GM19395 (cell line): ENCODE results near the gene SHMT1.
"Not testable (repeated sequence)": the region's sequence is repeated elsewhere in the genome, so short reads cannot be mapped to it uniquely, and the experiment has no call there.

Experiments used
- ATAC-seq: cut with Tn5 transposase; IDR thresholded peaks from one replicate; pipeline ENCODE4 v1.9.1; 2021; ENCODE audit warnings: mild to moderate bottlenecking, moderate library complexity; ENCODE audit not compliant: unreplicated experiment

SHMT1 gene

DNA sequence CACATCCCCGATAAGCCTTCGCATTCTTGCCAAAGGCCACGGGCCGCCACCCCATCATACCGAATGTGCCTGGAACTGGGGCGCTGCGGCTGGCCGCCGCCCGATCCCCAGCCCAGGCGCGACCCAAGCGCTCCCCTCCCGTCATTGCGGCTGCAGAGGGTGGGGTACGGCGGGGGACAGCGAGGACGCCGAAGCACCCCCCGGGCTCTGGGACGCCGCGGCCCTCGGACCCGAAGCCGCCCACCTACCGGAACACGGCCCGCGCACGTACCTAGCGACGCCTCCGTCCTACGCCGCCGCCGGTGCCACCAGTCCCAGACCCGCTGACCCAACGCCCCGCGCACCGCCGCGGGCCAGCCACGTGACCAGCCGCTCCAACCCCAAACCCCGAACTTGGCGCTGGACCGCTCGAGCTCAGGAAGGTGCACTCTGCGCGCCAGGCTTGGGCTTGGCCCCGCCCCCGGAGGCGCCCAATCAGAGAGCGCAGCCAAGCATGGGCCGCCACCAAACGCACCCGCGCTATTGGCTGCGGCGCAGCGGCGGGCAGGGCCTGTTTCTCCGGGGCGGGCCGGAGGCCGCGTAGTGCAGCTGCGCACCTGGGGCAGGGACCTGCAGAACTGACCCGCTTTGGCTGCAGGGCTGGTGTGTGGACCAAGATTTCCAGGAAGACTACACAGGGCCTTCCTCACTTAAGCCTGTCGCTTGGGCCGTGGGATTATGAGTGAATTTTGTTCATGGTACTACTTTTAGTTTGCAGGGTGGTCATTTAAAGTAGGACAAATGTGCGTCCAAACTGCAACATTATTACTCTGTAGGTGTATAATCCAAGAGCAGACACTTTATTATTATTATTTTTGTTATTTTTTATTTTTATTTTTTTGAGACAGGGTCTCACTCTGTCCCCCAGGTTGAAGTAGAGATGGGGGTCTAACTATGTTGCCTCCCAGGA lies at the start of gene SHMT1:
TSS of gene SHMT1 (minus strand) at position 450 of the 949 bp plus-strand sequence. CDS start 7,569 bp downstream, outside the sequence.
- ATAC-seq, result peak; percentile 96

DNA sequence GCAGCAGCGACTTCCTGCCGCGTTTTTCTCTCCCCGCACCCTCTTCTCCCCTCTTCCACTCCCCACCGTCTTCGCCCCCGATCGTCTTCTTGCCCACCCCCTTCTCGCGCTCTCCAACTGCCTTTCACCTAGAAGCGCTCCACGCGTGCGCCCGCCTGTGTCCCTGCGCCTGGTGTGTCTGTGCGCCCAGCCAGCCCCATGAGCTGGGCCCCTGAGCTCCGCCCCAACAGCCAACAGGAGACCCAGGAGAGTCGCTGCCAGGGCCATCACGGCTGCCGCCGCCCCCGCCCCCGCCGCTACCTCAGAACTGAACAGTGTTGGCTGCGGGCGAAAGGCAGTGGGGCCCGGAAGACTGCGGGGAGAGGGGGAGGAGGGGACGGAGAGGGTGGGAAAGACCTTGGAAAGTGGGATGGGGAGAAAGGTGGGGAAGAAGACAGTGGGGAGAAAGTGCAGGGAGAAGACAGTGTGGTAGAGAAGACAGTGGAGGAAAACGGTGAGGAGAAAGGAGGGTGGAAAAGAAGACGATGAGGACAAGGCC lies 48.7 kb upstream of the SHMT1 start:
- peak; percentile 56 for ATAC-seq

DNA sequence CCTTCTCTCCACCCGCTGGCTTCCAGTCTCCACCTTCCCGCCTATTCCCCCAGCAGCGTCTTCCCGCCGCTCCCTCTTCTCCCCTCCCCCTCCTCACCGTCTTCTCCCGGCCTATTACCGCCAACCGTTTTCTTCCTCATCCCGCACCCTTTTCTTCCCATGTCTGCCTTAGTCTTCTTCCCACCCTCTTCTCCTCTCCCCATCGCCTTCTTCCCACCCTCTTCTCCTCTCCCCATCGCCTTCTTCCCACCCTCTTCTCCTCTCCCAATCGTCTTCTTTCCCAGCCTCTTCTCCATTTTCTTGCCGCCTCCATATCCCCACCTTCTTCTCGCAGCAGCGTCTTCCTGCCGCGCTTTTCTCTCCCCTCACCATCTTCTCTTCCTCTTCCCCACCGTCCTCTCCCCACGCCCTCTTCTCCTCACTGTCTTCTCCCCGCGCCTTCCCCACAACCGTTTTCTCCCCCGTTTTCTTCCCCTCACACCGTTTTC lies 48.1 kb upstream of the SHMT1 start:
- ATAC-seq, result not testable (repeated sequence)

DNA sequence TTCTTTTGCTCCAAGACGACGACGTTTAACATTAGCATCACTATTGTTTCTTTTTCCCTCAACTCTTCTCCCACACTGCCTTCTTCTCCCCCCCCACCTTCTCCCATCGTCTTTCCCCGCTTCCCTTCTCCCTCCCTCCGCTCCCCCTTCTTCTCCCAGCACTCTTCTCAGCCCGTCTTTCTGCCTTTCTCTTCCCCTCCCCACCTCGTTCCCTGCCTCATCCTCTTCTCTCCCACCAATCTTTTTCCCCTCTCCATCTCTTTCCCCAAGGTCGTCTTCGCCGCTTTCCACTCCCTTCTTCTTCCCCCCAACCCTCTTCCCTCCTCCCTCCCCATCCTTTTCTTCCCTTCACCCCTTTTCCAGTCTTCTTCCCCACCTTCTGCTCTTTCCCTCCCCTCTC lies 47.4 kb upstream of the SHMT1 start:
- not testable (repeated sequence) for ATAC-seq

DNA sequence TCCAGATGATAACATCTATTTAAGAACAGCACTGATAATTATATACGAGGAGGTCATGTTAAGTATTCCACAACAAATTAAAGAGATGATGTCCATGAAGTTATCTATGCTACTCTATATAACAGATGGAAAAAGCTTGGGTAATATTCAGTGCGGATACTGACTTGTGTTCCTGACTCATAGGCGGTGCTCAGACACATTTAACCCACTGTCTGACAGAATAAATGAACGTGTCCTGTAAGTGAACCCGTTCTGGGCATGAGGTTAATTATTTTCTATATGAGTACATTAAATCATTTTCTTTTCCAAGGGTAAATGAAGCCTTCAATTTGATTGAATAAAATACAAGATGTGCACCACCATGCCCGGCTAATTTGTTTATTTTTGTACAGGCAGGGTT lies 46.0 kb upstream of the SHMT1 start:
- not testable (repeated sequence) for ATAC-seq

DNA sequence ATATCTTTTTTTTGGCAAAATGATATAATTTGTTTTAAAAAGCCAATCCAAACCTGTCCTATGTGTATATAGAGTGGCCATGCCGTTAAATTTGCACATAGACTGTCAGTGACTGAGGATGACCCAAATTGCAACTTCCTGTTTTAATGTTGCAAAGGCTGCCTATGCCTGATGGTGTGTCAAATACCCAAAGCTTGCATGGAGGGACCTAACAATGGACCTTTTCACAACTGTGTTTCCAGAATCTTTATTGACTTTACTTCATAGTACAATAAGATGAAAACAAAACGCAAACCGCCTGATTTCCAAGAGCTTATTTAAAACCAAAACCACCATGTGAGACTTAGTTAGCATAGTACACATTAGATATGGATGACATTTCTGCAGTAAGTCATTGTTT lies 45.6 kb upstream of the SHMT1 start:
- not testable (repeated sequence) for ATAC-seq

DNA sequence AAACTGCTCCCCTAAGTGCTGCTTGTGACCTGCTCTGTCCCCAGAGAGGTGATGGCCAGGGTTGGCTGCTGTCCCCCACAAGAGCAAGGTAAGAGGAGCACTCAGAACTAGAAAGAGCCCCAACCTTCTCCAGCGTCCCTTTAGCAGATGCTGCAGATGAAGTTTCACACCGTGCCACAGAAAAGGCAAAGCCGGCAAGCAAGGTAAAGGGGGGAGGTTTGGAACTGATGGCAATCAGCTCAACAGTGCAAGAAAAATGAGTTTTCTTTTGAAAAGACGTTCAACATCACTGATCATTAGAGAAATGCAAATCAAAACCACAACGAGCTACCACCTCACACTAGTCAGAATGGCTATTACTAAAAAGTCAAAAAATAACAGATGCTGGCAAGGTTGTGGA lies 40.3 kb upstream of the SHMT1 start:
- peak; percentile 94 for ATAC-seq

DNA sequence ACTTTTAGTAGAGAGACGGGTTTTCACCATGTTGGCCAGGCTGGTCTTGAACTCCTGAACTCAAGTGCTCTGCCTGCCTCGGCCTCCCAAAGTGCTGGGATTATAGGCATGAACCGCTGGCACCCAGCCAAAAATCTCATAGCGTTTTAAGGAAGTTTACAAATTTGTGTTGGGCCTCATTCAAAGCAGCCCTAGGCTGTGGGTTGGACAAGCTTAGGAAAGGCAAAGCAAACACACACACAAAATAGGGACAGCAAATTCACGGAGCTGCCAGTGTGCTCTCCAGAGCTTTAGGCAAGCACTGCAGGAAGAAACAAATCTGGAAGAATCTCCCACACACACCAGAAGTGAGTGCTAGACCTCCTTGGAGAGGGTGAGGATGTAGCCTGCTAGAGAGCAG lies 39.8 kb upstream of the SHMT1 start:
- ATAC-seq, result peak; percentile 25

DNA sequence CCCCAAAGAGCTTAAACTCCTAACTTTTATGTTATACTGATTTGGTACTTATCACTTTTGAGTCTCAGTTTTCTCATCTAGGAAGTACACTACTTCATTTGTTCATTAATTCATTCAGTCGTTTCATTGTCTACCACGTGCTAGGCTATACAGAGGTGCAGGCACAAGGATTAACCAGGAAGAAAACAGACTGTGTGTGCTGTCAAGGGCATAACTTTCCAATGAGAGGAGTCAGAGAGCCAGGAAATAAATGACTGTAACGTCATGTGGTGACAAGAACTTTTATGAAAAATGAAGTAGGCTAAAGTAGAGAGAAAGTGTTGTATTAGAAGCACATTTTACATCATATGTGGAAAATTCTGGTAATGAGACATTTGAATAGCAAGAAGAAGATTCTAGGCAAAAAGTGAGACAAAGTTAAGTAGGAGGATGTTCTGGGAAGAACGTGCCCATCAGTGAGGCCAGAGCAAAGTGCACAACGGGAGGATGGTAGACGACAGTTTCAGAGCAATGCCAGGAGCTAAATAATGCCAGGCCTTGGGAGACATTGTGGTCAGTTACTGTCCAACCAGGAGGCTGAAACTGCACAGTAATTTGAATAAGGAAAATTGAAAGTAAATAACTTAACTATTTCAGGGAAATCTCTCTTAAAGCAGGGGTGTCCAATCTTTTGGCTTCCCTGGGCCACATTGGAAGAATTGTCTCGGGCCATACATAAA lies 38.7 kb upstream of the SHMT1 start:
- ATAC-seq, result not testable (repeated sequence)

DNA sequence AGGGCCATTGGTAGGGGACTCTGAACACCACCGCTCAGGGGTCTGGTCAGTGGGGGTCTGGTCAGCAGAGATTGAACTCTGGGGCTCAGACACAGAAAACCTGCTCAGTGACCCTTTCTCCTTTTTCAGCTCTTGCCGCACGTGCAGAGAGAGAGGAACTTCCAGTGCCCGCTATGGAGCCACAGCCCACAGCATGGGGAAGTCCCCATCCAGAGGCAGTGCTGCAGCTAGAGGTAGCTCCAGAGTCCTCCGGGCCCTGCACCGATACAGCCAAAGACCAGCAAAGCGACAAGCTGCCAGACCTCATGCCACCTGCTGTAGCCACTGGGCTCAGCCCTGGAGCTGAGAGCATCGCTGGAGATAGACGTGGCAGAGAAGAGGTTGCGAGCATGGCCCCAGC lies 25.4 kb upstream of the SHMT1 start:
- not testable (repeated sequence) for ATAC-seq

DNA sequence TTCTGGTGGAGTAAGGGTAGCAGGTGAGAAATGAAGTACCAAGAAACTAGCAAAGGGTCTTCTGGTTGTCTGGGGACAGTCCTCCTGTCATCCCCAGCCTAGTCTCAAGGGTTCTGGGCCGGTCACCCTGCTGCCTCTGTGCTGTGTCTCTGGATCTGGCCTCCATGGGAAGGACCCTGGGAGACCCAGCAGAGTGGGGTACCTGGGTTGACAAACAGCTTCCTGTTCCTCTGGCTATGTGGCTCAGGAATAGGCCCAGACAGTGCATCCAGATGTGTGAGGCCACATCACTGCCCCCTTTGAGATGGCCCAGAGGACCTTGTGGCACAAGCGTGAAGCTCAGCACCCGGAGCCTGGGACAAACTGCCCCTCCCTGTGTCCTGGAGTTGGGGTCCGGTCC lies 24.9 kb upstream of the SHMT1 start:
- not testable (repeated sequence) for ATAC-seq

DNA sequence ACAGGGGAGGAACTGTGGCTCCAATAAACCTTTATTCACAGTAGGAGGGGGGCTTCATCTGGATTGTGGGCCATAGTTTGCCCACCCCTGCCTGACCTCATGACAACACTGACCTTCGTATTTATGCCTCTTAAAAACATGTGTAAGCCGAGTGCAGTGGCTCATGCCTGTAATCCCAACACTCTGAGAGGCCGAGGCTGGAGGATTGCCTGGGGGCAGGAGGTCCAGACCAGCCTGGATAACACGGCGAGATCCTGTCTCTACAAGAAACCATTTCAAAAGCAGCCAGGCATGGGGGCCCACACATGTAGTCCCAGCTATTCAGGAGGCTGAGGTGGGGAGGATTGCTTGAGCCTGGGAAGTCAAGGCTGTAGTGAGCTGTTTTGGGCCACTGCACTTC lies 24.2 kb upstream of the SHMT1 start:
- not testable (repeated sequence) for ATAC-seq

DNA sequence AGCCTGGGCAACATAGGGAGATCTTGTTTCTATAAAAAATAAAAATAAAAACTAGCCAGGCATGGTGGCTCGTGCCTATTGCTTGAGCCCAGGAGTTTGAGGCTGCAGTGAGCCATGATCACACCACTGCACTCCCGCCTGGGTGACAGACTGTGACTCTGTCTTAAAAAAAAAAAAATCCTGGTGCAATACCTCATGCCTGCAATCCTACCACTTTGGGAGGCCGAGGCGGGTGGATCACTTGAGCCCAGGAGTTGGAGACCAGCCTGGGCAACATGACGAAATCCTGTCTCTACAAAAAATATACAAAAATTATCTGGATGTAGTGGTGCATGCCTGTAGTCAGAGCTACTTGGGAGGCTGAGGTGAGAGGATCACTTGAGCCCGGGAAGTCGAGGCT lies 20.9 kb upstream of the SHMT1 start:
- ATAC-seq, result not testable (repeated sequence)

DNA sequence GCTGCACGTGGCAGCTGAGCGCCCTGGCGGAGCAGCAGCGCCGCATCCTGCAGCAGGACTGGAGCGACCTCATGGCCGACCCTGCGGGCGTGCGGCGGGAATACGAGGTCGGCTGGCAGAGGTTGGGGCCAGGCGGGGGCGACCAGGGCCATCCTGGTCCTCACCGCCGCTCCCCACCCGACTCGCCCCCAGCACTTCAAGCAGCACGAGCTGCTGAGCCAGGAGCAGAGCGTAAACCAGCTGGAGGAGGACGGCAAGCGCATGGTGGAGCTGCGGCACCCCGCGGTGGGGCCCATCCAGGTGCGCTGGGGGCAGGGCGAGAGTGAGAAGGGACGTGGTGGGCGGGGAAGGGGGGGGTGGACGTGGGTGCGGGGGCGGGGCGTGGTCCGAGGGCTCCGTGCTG lies 19.7 kb upstream of the SHMT1 start:
- not testable (repeated sequence) for ATAC-seq

DNA sequence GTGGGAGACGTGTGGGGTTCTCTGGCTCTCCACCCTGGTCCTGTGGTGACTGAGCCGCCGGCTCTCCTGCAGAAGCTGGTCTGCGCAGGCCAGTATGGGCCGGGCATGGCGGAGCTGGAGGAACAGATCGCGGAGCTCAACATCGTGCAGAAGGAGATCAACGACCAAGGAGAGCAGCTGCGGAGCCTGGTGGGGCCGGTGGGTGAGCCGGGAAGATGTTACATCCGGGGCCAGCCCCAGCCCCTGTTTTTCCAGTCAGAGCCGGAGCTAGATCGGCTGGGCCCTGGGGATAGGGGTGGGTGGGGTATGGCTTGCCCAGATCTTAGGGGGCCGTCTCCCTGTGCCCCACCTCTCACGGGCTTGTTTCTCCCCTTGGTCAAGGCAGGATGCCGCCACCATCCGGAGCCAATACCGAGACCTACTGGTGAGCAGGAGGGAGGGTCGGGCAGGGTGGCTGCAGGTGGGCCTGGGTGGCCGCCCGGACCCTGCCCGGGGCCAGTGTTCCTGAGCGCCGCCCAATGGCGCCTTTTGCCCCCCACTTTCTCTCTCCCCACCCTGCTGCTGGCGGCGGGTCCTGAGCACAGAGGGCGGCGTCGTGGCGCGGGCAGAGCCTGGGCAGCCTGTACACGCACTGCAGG lies 19.2 kb upstream of the SHMT1 start:
- no peak for ATAC-seq

DNA sequence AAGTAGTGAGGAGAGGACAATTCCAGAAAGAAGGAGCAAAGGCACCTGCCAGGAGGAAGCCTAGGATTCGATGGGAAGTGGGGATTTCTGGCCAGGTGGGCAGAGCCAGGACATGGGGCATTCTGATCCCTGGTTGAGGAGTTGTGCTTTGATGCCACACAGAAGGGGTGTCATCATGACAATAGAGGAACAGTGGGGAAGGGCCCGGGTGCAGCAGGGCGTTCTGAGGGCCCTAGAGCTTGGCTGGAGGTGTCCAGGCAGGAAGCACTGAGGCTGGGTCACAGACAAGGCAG lies 18.5 kb upstream of the SHMT1 start:
- ATAC-seq, result no peak

DNA sequence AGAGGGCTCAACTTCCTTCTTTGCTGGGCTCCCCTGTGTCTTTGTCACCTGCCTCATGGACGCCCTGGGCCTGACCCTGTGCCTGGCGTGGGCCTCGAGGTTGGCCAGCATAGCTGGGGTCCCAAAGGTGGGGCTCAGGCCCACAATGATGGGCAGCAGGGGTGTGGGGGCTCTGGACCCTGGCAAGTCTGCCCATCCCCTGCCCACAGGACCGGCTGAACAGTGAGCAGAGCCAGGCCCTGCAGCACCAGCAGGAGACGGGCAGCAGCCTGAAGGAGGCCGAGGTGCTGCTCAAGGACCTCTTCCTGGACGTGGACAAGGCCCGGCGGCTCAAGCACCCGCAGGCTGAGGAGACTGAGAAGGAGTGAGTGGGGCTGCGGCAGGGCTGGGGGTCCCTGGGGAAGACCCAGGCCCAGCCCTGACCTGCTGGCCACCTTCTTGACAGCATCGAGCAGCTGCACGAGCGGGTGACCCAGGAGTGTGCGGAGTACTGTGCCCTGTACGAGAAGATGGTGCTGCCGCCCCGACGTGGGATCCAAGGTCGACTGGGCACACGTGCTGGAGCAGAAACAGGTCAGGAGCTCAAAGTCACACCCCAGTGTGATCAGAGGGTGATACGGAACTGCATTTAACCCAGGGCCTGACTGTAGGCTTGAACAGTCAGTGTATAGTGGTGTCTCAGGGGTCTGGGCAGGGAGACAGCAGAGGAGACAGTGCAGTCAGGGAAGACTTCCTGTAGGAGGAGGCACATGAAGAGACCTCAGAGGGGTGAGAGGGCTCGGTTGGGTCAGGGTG lies 18.0 kb upstream of the SHMT1 start:
- no peak for ATAC-seq

DNA sequence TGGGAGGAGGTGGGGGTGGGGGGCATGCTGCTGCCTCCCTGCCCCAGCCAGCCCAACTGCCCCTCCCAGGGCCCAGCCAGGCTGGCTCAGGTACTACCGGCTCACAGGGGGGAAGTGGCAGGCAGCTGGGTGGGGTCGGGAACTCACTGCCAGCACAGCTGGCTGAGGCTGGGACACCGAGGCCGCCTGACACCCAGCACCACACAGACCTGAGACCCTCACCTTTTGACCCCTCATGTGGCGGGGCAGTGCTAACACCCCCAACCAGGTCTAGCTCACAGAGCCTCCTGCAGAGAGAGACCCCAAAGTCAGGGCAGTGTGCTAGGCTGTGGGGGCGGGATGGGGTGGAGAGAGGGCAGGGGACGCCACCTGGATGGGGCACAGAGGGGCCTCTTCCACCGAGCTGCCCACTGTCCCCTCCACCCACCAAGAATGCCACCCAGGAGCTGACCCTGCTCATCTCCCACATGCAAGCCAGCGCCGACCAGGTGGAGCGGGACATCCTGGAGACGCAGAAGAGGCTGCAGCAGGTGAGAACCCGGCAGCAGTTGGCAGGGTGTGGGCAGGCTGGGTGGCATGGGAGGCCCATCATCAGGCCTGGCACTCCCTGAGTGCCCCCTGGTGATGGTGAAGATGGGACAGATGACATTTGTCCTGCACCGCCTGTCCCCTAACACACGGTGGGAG lies 17.3 kb upstream of the SHMT1 start:
- no peak for ATAC-seq

DNA sequence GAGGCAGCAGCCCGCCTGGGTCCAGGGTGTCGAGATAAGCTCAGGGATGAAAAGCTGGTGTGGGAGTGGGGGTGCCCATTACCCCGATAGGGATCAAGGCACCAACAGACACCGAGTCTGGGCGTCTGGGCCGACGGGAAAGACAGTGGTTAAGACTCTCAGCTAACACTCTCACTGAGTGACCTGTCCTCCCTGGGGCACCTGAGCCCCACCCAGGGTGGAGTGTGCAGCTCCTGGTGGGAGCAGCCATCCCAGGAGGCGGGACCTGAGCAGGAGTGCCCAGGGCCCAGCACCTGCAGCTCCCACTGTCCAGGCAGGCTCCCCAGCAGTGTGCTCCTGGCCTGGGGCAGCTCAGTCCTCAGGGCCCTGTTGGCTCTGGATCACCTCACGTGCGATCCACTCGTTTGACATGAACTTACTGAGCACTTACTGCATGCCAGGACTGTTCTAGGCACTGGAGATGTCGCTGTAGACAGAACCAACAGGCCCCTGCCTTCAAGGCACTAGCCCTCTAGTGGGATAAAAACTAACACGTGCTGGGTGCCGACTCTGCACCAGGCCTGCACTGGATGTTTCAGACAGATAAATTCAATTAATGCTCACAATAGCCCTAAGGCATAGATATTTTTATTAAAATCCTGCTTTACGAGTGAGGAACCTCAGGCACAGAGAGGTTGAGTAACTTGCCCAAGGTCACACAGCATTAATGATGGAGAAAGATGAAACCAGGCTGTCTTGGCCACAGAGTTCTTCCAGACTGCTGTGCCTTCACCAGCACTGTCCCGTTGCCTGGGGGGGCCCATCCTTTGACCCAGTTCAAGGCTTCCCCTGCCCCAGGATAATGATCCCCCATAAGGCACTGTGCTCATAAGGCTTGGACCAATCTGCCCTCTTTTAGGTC lies 16.1 kb upstream of the SHMT1 start:
- no peak for ATAC-seq
